DOHH2 (cell line): ENCODE data around the gene KIRREL3.
"Not testable (repeated sequence)": the region's sequence is repeated elsewhere in the genome, so short reads cannot be mapped to it uniquely, and the experiment has no call there.

ENCODE experiments used
- EZH2phosphoT487 ChIP-seq: fragments of 200-600 bp; sonication (generic); IDR thresholded peaks from 2 replicates; pipeline ENCODE4 v1.6.1; 2017; ENCODE audit warnings: borderline replicate concordance, mild to moderate bottlenecking, antibody characterized with exemption, low read length, moderate library complexity, mixed read lengths
- TF ChIP-seq, protein P1 (sequence below): fragments of 200-600 bp; sonication (generic); IDR thresholded peaks from one replicate; pipeline ENCODE4 v1.5.1; 2014; ENCODE audit warnings: antibody characterized with exemption, mild to moderate bottlenecking, low read depth, low read length; ENCODE audit not compliant: poor library complexity, severe bottlenecking

DNA sequence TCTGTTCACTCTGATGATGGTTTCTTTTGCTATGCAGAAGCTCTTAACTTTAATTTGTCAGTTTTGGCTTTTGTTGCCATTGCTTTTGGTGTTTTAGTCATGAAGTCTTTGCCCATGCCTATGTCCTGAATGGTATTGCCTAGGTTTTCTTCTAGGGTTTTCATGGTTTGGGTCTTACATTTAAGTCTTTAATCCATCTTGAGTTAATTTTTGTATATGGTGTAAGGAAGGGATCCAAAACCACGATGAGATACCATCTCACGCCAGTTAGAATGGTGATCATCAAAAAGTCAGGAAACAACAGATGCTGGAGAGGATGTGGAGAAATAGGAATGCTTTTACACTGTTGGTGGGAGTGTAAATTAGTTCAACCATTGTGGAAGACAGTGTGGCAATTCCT, 48.0 kb downstream of the KIRREL3 start:
- TF ChIP-seq, protein P1, sequence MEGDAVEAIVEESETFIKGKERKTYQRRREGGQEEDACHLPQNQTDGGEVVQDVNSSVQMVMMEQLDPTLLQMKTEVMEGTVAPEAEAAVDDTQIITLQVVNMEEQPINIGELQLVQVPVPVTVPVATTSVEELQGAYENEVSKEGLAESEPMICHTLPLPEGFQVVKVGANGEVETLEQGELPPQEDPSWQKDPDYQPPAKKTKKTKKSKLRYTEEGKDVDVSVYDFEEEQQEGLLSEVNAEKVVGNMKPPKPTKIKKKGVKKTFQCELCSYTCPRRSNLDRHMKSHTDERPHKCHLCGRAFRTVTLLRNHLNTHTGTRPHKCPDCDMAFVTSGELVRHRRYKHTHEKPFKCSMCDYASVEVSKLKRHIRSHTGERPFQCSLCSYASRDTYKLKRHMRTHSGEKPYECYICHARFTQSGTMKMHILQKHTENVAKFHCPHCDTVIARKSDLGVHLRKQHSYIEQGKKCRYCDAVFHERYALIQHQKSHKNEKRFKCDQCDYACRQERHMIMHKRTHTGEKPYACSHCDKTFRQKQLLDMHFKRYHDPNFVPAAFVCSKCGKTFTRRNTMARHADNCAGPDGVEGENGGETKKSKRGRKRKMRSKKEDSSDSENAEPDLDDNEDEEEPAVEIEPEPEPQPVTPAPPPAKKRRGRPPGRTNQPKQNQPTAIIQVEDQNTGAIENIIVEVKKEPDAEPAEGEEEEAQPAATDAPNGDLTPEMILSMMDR: not testable (repeated sequence)
- not testable (repeated sequence) for TF ChIP-seq EZH2phosphoT487
